GM23338 (cell line): ENCODE data around the gene CDKN1C. TPM values are rescaled to one million over a fixed set of nuclear protein-coding genes. Genes with fewer than 3 reads are reported as not detected.

Experiments used
- ATAC-seq: fragments of 200-7000 bp; cut with Tn5 transposase; 3 replicates; pipeline ENCODE4 v1.9.1; 2020
- DNase-seq: peaks from one replicate; pipeline ENCODE4 v3.0.0-alpha.2; 2015; ENCODE audit warnings: low spot score
- H2AFZ ChIP-seq: fragments of 200-600 bp; sonication (generic); 2 replicates; pipeline ENCODE4 v1.8.0; 2016; ENCODE audit warnings: antibody characterized with exemption, mild to moderate bottlenecking, moderate library complexity
- H3F3A ChIP-seq: fragments of 200-600 bp; sonication (generic); replicated peaks from 2 replicates; pipeline ENCODE4 v1.8.0; 2017; ENCODE audit warnings: antibody characterized with exemption, mixed run types, low read depth
- H3K27ac ChIP-seq: fragments of 200-600 bp; sonication (generic); 2 replicates; pipeline ENCODE4 v1.6.1; 2016; ENCODE audit warnings: low read depth
- H3K27me3 ChIP-seq: fragments of 200-600 bp; sonication (generic); 2 replicates; pipeline ENCODE4 v1.8.0; 2016; ENCODE audit warnings: mild to moderate bottlenecking, mixed run types, moderate library complexity; ENCODE audit not compliant: insufficient read depth
- H3K36me3 ChIP-seq: fragments of 200-600 bp; sonication (generic); 2 replicates; pipeline ENCODE4 v1.8.0; 2016; ENCODE audit warnings: mild to moderate bottlenecking; ENCODE audit not compliant: insufficient read depth
- H3K4me1 ChIP-seq: fragments of 200-600 bp; sonication (generic); 2 replicates; pipeline ENCODE4 v1.8.0; 2016; ENCODE audit warnings: mild to moderate bottlenecking, moderate library complexity; ENCODE audit not compliant: insufficient read depth
- H3K4me2 ChIP-seq: fragments of 200-600 bp; sonication (generic); 2 replicates; pipeline ENCODE4 v1.7.1; 2017; ENCODE audit warnings: mixed run types
- H3K4me3 ChIP-seq: fragments of 200-600 bp; sonication (generic); 2 replicates; pipeline ENCODE4 v1.6.1; 2016; ENCODE audit warnings: mixed run types
- H3K79me2 ChIP-seq: fragments of 200-600 bp; sonication (generic); replicated peaks from 2 replicates; pipeline ENCODE4 v1.8.0; 2017; ENCODE audit warnings: mild to moderate bottlenecking; ENCODE audit not compliant: insufficient read depth
- H3K9me2 ChIP-seq: fragments of 200-600 bp; sonication (generic); 2 replicates; pipeline ENCODE4 v1.8.0; 2017; ENCODE audit not compliant: insufficient read depth
- H4K20me1 ChIP-seq: fragments of 200-600 bp; sonication (generic); replicated peaks from 2 replicates; pipeline ENCODE4 v1.8.0; 2017; ENCODE audit warnings: mild to moderate bottlenecking; ENCODE audit not compliant: insufficient read depth
- H3K27ac Mint-ChIP-seq: 2 replicates; pipeline ENCODE4 v1.8.0; 2020; ENCODE audit warnings: inconsistent platforms, mild to moderate bottlenecking, moderate library complexity, mixed read lengths
- H3K27me3 Mint-ChIP-seq: 3 replicates; pipeline ENCODE4 v1.8.0; 2022; ENCODE audit warnings: low read depth, mild to moderate bottlenecking, moderate library complexity, mixed read lengths, inconsistent platforms; ENCODE audit not compliant: insufficient read depth, poor library complexity
- H3K36me3 Mint-ChIP-seq: 3 replicates; pipeline ENCODE4 v1.8.0; 2021; ENCODE audit warnings: low read depth, mild to moderate bottlenecking, inconsistent platforms, moderate library complexity, mixed read lengths
- H3K4me1 Mint-ChIP-seq: 3 replicates; pipeline ENCODE4 v1.8.0; 2020; ENCODE audit warnings: mild to moderate bottlenecking, inconsistent platforms, mixed read lengths
- H3K4me3 Mint-ChIP-seq: 3 replicates; pipeline ENCODE4 v1.8.0; 2021; ENCODE audit warnings: moderate library complexity, mild to moderate bottlenecking, inconsistent platforms, mixed read lengths
- H3K9me3 Mint-ChIP-seq: 3 replicates; pipeline ENCODE4 v1.8.0; 2020; ENCODE audit warnings: moderate library complexity, mild to moderate bottlenecking, inconsistent platforms, mixed read lengths
- CREB1 ChIP-seq: fragments of 250-450 bp; sonication (Bioruptor Pico); IDR thresholded peaks from 2 replicates; pipeline ENCODE4 v1.5.0; 2020; ENCODE audit warnings: low read depth, mild to moderate bottlenecking, moderate library complexity
- EZH2 ChIP-seq: fragments of 200-600 bp; sonication (generic); IDR thresholded peaks from one replicate; pipeline ENCODE4 v1.8.0; 2017; ENCODE audit warnings: antibody characterized with exemption, mild to moderate bottlenecking, low read depth; ENCODE audit not compliant: unreplicated experiment
- EZH2phosphoT487 ChIP-seq: fragments of 200-600 bp; sonication (generic); IDR thresholded peaks from one replicate; pipeline ENCODE4 v1.8.1; 2018; ENCODE audit warnings: antibody characterized with exemption; ENCODE audit not compliant: unreplicated experiment
- JUNB ChIP-seq: IDR thresholded peaks from one replicate; pipeline ENCODE4 v1.6.1; 2016; ENCODE audit warnings: antibody characterized with exemption; ENCODE audit not compliant: unreplicated experiment
- NANOG ChIP-seq: IDR thresholded peaks from 2 replicates; pipeline ENCODE4 v1.6.1; 2016; ENCODE audit warnings: antibody characterized with exemption, borderline replicate concordance
- POLR2AphosphoS5 ChIP-seq: IDR thresholded peaks from 2 replicates; pipeline ENCODE4 v1.6.1; 2016; ENCODE audit warnings: antibody characterized with exemption, low read depth
- STAT1 ChIP-seq: IDR thresholded peaks from one replicate; pipeline ENCODE4 v1.6.1; 2016; ENCODE audit warnings: antibody characterized with exemption; ENCODE audit not compliant: unreplicated experiment
- ZNF331 ChIP-seq: fragments of 250-450 bp; sonication (Bioruptor Pico); IDR thresholded peaks from 2 replicates; pipeline ENCODE4 v1.5.0; 2020; ENCODE audit warnings: low read depth, mild to moderate bottlenecking, moderate library complexity
- ZNF462 ChIP-seq: fragments of 250-450 bp; sonication (Bioruptor Pico); IDR thresholded peaks from 2 replicates; pipeline ENCODE4 v1.5.0; 2020; ENCODE audit warnings: mild to moderate bottlenecking, moderate library complexity
- polyA plus RNA-seq: library from polyadenylated mRNA; unstranded; fragments of >200 nt; fragmentation: Nextera tagmentation; extraction: Ambion mirVana; gene quantifications from 2 replicates; pipeline ENCODE4 v1.2.1, GENCODE V29; 2016
- total RNA-seq: library from RNA; depleted of rRNA; stranded (reverse); fragments of >200 nt; shearing (Covaris generic); gene quantifications from 2 replicates; pipeline ENCODE4 v1.2.3, GENCODE V29; 2014
- TF ChIP-seq, protein P1 (sequence below): IDR thresholded peaks from one replicate; pipeline ENCODE4 v1.6.1; 2018; ENCODE audit warnings: antibody characterized with exemption; ENCODE audit not compliant: unreplicated experiment
- TF ChIP-seq, protein P2 (sequence below): IDR thresholded peaks from 2 replicates; pipeline ENCODE4 v1.6.1; 2016; ENCODE audit warnings: antibody characterized with exemption

Gene CDKN1C
- total and polyA plus RNA-seq, 2 experiments from 2014 or later, result 19.3 to 23.5 TPM

GRCh38 chr11:2921261-2921660 lies 35.7 kb upstream of the CDKN1C start:
- TF ChIP-seq EZH2phosphoT487, result no peak
- TF ChIP-seq ZNF331 (CRISPR knock-in tag), result no peak
- no peak for TF ChIP-seq JUNB
- TF ChIP-seq NANOG, result no peak
- TF ChIP-seq, protein P1, sequence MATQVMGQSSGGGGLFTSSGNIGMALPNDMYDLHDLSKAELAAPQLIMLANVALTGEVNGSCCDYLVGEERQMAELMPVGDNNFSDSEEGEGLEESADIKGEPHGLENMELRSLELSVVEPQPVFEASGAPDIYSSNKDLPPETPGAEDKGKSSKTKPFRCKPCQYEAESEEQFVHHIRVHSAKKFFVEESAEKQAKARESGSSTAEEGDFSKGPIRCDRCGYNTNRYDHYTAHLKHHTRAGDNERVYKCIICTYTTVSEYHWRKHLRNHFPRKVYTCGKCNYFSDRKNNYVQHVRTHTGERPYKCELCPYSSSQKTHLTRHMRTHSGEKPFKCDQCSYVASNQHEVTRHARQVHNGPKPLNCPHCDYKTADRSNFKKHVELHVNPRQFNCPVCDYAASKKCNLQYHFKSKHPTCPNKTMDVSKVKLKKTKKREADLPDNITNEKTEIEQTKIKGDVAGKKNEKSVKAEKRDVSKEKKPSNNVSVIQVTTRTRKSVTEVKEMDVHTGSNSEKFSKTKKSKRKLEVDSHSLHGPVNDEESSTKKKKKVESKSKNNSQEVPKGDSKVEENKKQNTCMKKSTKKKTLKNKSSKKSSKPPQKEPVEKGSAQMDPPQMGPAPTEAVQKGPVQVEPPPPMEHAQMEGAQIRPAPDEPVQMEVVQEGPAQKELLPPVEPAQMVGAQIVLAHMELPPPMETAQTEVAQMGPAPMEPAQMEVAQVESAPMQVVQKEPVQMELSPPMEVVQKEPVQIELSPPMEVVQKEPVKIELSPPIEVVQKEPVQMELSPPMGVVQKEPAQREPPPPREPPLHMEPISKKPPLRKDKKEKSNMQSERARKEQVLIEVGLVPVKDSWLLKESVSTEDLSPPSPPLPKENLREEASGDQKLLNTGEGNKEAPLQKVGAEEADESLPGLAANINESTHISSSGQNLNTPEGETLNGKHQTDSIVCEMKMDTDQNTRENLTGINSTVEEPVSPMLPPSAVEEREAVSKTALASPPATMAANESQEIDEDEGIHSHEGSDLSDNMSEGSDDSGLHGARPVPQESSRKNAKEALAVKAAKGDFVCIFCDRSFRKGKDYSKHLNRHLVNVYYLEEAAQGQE, result no peak
- TF ChIP-seq POLR2AphosphoS5, result no peak
- TF ChIP-seq CREB1 (CRISPR knock-in tag), result no peak
- TF ChIP-seq EZH2, result no peak
- TF ChIP-seq STAT1, result no peak
- Histone ChIP-seq H3K9me2 (no peaks in the 10 kb centered on the region), H3K4me2 (no peak overlapping the region), H4K20me1 (no peaks in the 10 kb centered on the region), H3K27ac (no peak overlapping the region), H3K27me3 (no peaks in the 10 kb centered on the region), H3K4me1 (no peaks in the 10 kb centered on the region), H3F3A (no peaks in the 10 kb centered on the region), H3K36me3 (no peaks in the 10 kb centered on the region), H2AFZ (no peak overlapping the region), H3K79me2 (no peaks in the 10 kb centered on the region), H3K4me3 (no peak overlapping the region)
- no peaks in the 10 kb centered on the region for H3K9me3 Mint-ChIP-seq
- H3K27ac Mint-ChIP-seq, result no peak overlapping the region
- ATAC-seq (peak; percentile 39), DNase-seq (no peak)
- H3K27me3 Mint-ChIP-seq, result peaks cover 4% of the 10 kb centered on the region
- H3K4me3 Mint-ChIP-seq, result no peak overlapping the region
- no peaks in the 10 kb centered on the region; the same call in 2 of the 3 replicates for H3K36me3 Mint-ChIP-seq
- no peaks in the 10 kb centered on the region for H3K4me1 Mint-ChIP-seq

GRCh38 chr11:2920343-2920742 lies 34.8 kb upstream of the CDKN1C start:
- Histone ChIP-seq H2AFZ (no peak overlapping the region), H3K36me3 (no peaks in the 10 kb centered on the region), H3K4me3 (no peak overlapping the region), H4K20me1 (no peaks in the 10 kb centered on the region), H3K4me2 (no peak overlapping the region), H3K4me1 (no peaks in the 10 kb centered on the region), H3K9me2 (no peaks in the 10 kb centered on the region), H3K27ac (no peak overlapping the region), H3F3A (no peaks in the 10 kb centered on the region), H3K27me3 (no peaks in the 10 kb centered on the region), H3K79me2 (no peaks in the 10 kb centered on the region)
- no peaks in the 10 kb centered on the region for H3K4me1 Mint-ChIP-seq
- H3K27me3 Mint-ChIP-seq, result peaks cover 3% of the 10 kb centered on the region
- H3K4me3 Mint-ChIP-seq, result no peak overlapping the region
- no peaks in the 10 kb centered on the region for H3K9me3 Mint-ChIP-seq
- H3K36me3 Mint-ChIP-seq, result no peaks in the 10 kb centered on the region
- ATAC-seq (no peak), DNase-seq (no peak)
- H3K27ac Mint-ChIP-seq, result no peak overlapping the region
- TF ChIP-seq ZNF462 (no peak), JUNB (no peak), POLR2AphosphoS5 (no peak)
- TF ChIP-seq, protein P2, sequence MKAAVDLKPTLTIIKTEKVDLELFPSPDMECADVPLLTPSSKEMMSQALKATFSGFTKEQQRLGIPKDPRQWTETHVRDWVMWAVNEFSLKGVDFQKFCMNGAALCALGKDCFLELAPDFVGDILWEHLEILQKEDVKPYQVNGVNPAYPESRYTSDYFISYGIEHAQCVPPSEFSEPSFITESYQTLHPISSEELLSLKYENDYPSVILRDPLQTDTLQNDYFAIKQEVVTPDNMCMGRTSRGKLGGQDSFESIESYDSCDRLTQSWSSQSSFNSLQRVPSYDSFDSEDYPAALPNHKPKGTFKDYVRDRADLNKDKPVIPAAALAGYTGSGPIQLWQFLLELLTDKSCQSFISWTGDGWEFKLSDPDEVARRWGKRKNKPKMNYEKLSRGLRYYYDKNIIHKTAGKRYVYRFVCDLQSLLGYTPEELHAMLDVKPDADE, result no peak
